ENCODE results near the gene MACF1.

The MACF1 gene

GRCh38 chr1:39266269-39266668 is 61.8 kb downstream of the MACF1 start:
- DNase-seq = no peak

- DNase-seq = no peak
Measured at GRCh38 chr1:39266792-39267191, 62.3 kb downstream of the MACF1 start.

GRCh38 chr1:39268112-39268581 is 63.7 kb downstream of the MACF1 start:
- peak; percentile 84 for DNase-seq

GRCh38 chr1:39268906-39269305 is 64.4 kb downstream of the MACF1 start:
- DNase-seq = no peak

GRCh38 chr1:39269349-39269748 is 64.9 kb downstream of the MACF1 start:
- DNase-seq = no peak

- DNase-seq = peak; percentile 83
Measured at GRCh38 chr1:39269791-39270342, 65.4 kb downstream of the MACF1 start.

GRCh38 chr1:39270368-39270767 is 65.9 kb downstream of the MACF1 start:
- DNase-seq = no peak

- no peak for DNase-seq
Measured at GRCh38 chr1:39272027-39272797, 67.7 kb downstream of the MACF1 start.

GRCh38 chr1:39272798-39273469 is 68.4 kb downstream of the MACF1 start:
- DNase-seq = no peak

GRCh38 chr1:39275836-39276507 is 71.5 kb downstream of the MACF1 start:
- DNase-seq = no peak

- DNase-seq = no peak
Measured at GRCh38 chr1:39277879-39278278, 73.4 kb downstream of the MACF1 start.

- no peak for DNase-seq
Measured at GRCh38 chr1:39282537-39283216, 78.2 kb downstream of the MACF1 start.

- no peak for DNase-seq
Measured at GRCh38 chr1:39283858-39284257, 79.4 kb downstream of the MACF1 start.

GRCh38 chr1:39287541-39287940 is 83.0 kb downstream of the MACF1 start:
- DNase-seq = no peak

- DNase-seq = no peak
Measured at GRCh38 chr1:39288735-39289465, 84.4 kb downstream of the MACF1 start.

- no peak for DNase-seq
Measured at GRCh38 chr1:39292401-39292800, 87.9 kb downstream of the MACF1 start.

GRCh38 chr1:39293375-39294070 is 89.0 kb downstream of the MACF1 start:
- no peak for DNase-seq

GRCh38 chr1:39294531-39294930 is 90.0 kb downstream of the MACF1 start:
- no peak for DNase-seq

GRCh38 chr1:39295901-39296300 is 91.4 kb downstream of the MACF1 start:
- no peak for DNase-seq

GRCh38 chr1:39297551-39297950 is 93.1 kb downstream of the MACF1 start:
- no peak for DNase-seq

- DNase-seq = peak; percentile 2
Measured at GRCh38 chr1:39301606-39302005, 97.1 kb downstream of the MACF1 start.

- DNase-seq = no peak
Measured at GRCh38 chr1:39305555-39305954, 101.1 kb downstream of the MACF1 start.
